ENCODE results near the gene PUS10.

GRCh38 chr2:60938301-60938700 lies 79.8 kb downstream of the PUS10 start:
- TF ChIP-seq POLR2AphosphoS5 (IDR thresholded peaks at IDR 0.05; ENCODE audit: low read depth, low read length), result no peak
- TF ChIP-seq, protein P1, sequence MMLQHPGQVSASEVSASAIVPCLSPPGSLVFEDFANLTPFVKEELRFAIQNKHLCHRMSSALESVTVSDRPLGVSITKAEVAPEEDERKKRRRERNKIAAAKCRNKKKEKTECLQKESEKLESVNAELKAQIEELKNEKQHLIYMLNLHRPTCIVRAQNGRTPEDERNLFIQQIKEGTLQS (IDR thresholded peaks at IDR 0.05), result no peak
- no peak for TF ChIP-seq CEBPB (IDR thresholded peaks at IDR 0.05; ENCODE audit: low read depth)
- TF ChIP-seq POLR2A (IDR thresholded peaks at IDR 0.05; ENCODE audit: borderline replicate concordance, extremely low read depth, insufficient read depth, insufficient read length), result no peak

Data from HCT116 (cell line).